Right lobe of liver (tissue), 6 donors: ENCODE results near the gene NEDD4L. TPM values are rescaled to one million over a fixed set of nuclear protein-coding genes. Genes with fewer than 3 reads are reported as not detected.

Experiments
- ATAC-seq, 4 donors: fragments of 200-7000 bp; cut with Tn5 transposase; one replicate each; pipeline ENCODE4 v1.9.1; 2020; ENCODE audit warnings: mild to moderate bottlenecking in 4 of 4, moderate library complexity in 4 of 4
- DNase-seq, 3 donors: peaks; one replicate each; pipeline ENCODE4 v3.0.0-alpha.2; 2020
- H3K27ac ChIP-seq, 3 donors: fragments of 200-600 bp; one replicate each; pipeline ENCODE4 v1.8.0; 2022
- H3K27me3 ChIP-seq, 2 donors: fragments of 200-600 bp; one replicate each; pipeline ENCODE4 v1.8.0; 2022
- H3K36me3 ChIP-seq, 4 donors: fragments of 200-600 bp; sonication (generic) in 1 of 4; one replicate each; pipeline versions ENCODE4 v1.5.1 to v1.8.0; 2017 to 2022; ENCODE audit warnings: control low read depth in 1 of 4
- H3K4me1 ChIP-seq, 4 donors: fragments of 200-600 bp; sonication (generic) in 1 of 4; one replicate each; pipeline versions ENCODE4 v1.5.1 to v1.8.0; 2017 to 2022; ENCODE audit warnings: control low read depth in 1 of 4
- H3K4me3 ChIP-seq, 3 donors: fragments of 200-600 bp; one replicate each; pipeline ENCODE4 v1.8.0; 2022
- H3K9me3 ChIP-seq, 4 donors: fragments of 200-600 bp; sonication (generic) in 1 of 4; one replicate each; pipeline versions ENCODE4 v1.5.1 to v1.8.0; 2017 to 2022; ENCODE audit warnings: control low read depth in 1 of 4
- POLR2A ChIP-seq: fragments of 450-650 bp; IDR thresholded peaks from one replicate; pipeline ENCODE4 v1.6.1; 2017; ENCODE audit warnings: antibody characterized with exemption, mild to moderate bottlenecking
- WGBS: methylation state at CpG from one replicate; pipeline ENCODE4 v1.1.6; 2018; ENCODE audit warnings: low coverage, low lambda C conversion rate; ENCODE audit not compliant: insufficient coverage; ENCODE audit errors: missing lambda C conversion rate; 5-methylcytosine and 5-hydroxymethylcytosine counted together
- intact Hi-C, 2 donors: fragments of 100-400 bp; cut with DNase I; formaldehyde crosslinking; loops; one replicate each; pipeline versions ENCODE4 v1.11.2 to v1.14.1; 2022
- total RNA-seq, 6 experiments: library from RNA; depleted of rRNA in 2 of 6; stranded (reverse); fragments of >200 nt in 2 of 6; fragmentation: NEBNext Ultra II Directional in 3 of 6; extraction: Animal tissue kit (Norgen Biotek cat#: 25700) in 3 of 6; gene quantifications; one replicate each; pipeline versions ENCODE4 v1.1.0 to v1.2.4, GENCODE V29; 2016 to 2023
- TF ChIP-seq, protein P1 (sequence below), 4 donors: fragments of 200-600 bp in 3 of 4; fragments of 450-650 bp in 1 of 4; IDR thresholded peaks; one replicate each; pipeline versions ENCODE4 v1.5.1 to v1.8.0; 2016 to 2022; ENCODE audit warnings: antibody characterized with exemption in 4 of 4, mild to moderate bottlenecking in 2 of 4
- donor health status: DM: no; HTN: yes; CAD: no.
- donor health status: DM: no; HTN: no; CAD: no.
- donor health status: DM: no; HTN: no; CAD: no.
- donor health status: DM: no; HTN: yes; CAD: no.
- donor health status: DM: no; HTN: yes; CAD: no.

Gene NEDD4L
- total RNA-seq, 6 experiments from 2014 or later = 21.5 to 41.0 (median 33.2) TPM

- H3K27ac ChIP-seq = no peak overlapping the region
- H3K9me3 ChIP-seq = no peaks in the 10 kb centered on the region
- H3K4me1 ChIP-seq = no peaks in the 10 kb centered on the region
- H3K4me3 ChIP-seq = no peak overlapping the region
- H3K27me3 ChIP-seq = no peaks in the 10 kb centered on the region
- ATAC-seq = no peak
- intact Hi-C loops = no loop called here
- no peak for DNase-seq
- TF ChIP-seq POLR2A = no peak
- TF ChIP-seq, protein P1, sequence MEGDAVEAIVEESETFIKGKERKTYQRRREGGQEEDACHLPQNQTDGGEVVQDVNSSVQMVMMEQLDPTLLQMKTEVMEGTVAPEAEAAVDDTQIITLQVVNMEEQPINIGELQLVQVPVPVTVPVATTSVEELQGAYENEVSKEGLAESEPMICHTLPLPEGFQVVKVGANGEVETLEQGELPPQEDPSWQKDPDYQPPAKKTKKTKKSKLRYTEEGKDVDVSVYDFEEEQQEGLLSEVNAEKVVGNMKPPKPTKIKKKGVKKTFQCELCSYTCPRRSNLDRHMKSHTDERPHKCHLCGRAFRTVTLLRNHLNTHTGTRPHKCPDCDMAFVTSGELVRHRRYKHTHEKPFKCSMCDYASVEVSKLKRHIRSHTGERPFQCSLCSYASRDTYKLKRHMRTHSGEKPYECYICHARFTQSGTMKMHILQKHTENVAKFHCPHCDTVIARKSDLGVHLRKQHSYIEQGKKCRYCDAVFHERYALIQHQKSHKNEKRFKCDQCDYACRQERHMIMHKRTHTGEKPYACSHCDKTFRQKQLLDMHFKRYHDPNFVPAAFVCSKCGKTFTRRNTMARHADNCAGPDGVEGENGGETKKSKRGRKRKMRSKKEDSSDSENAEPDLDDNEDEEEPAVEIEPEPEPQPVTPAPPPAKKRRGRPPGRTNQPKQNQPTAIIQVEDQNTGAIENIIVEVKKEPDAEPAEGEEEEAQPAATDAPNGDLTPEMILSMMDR (IDR thresholded peaks at IDR 0.05) = no peak
- H3K36me3 ChIP-seq = no peaks in the 10 kb centered on the region
- 77% methylated on average over 5 of the region's 7 CpGs for WGBS
Measured at GRCh38 chr18:58025205-58025604, 18.8 kb upstream of the NEDD4L start.

DNA sequence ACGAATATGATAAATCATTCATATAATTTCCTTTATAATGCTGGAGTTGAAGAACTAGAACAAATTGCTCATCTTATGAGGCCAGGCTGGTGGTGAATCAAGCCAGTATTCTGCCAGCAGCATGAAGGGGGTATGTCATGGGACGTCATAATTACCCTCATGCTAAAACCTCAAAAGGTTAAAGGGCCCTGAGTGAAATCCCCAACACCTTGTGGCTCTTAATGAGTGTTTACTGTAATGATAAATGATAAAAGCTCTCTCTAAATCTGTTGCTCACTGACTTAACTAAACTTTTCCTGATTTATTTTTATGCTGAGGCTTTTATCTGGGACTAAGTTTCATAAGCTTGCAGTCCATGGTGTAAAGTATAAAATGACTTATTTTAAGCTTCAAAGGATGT, 18.3 kb upstream of the NEDD4L start:
- intact Hi-C loops = no loop called here
- DNase-seq = no peak
- no peaks in the 10 kb centered on the region for H3K9me3 ChIP-seq
- no peak overlapping the region for H3K27ac ChIP-seq
- ATAC-seq = no peak
- no peak overlapping the region for H3K4me3 ChIP-seq
- TF ChIP-seq POLR2A = no peak
- TF ChIP-seq, protein P1 (IDR thresholded peaks at IDR 0.05) = no peak
- 68% methylated on average over 2 of the region's 2 CpGs for WGBS
- no peaks in the 10 kb centered on the region for H3K4me1 ChIP-seq
- no peaks in the 10 kb centered on the region for H3K36me3 ChIP-seq
- H3K27me3 ChIP-seq = no peaks in the 10 kb centered on the region

DNA sequence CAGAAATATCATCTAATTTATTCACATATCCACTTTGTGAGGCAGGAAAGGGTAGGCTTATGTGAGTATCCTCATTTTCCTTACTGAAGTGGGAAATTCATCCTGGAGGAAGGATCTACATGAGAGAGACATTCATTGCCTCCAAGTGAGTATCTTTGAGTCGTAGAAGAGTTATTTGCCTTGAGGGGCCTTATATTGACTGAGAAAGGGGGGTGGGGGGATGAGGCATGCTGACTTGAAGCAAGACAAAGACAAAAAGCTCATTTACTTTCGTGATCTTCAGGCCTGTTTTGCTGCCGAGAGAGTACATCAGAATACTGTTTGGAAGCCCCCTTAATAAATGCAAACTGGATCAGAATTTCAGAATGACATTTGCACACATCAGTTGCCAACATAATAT, 17.6 kb upstream of the NEDD4L start:
- DNase-seq = no peak
- Histone ChIP-seq H3K27ac (no peak overlapping the region), H3K36me3 (no peaks in the 10 kb centered on the region), H3K4me3 (no peak overlapping the region), H3K4me1 (no peaks in the 10 kb centered on the region), H3K27me3 (no peaks in the 10 kb centered on the region), H3K9me3 (no peaks in the 10 kb centered on the region)
- WGBS = 89% methylated on average over 3 of the region's 3 CpGs
- ATAC-seq = no peak
- intact Hi-C loops = no loop called here
- no peak for TF ChIP-seq POLR2A
- TF ChIP-seq, protein P1 (IDR thresholded peaks at IDR 0.05) = no peak

GRCh38 chr18:58026857-58027256, 17.2 kb upstream of the NEDD4L start:
- WGBS = 64% methylated on average over 2 of the region's 2 CpGs
- Histone ChIP-seq H3K27me3 (no peaks in the 10 kb centered on the region), H3K4me1 (no peaks in the 10 kb centered on the region), H3K4me3 (no peak overlapping the region), H3K9me3 (no peaks in the 10 kb centered on the region), H3K36me3 (no peaks in the 10 kb centered on the region), H3K27ac (no peak overlapping the region)
- no peak for ATAC-seq
- TF ChIP-seq, protein P1 (IDR thresholded peaks at IDR 0.05) = no peak
- no peak for TF ChIP-seq POLR2A
- no peak for DNase-seq
- intact Hi-C loops = no loop called here

GRCh38 chr18:58027341-58027740, 16.7 kb upstream of the NEDD4L start:
- Histone ChIP-seq H3K27me3 (no peaks in the 10 kb centered on the region), H3K4me1 (no peaks in the 10 kb centered on the region), H3K36me3 (no peaks in the 10 kb centered on the region), H3K27ac (no peak overlapping the region), H3K4me3 (no peak overlapping the region), H3K9me3 (no peaks in the 10 kb centered on the region)
- WGBS = 88% methylated on average over 3 of the region's 3 CpGs
- intact Hi-C loops = no loop called here
- DNase-seq (no peak), ATAC-seq (no peak)
- no peak for TF ChIP-seq POLR2A
- TF ChIP-seq, protein P1 (IDR thresholded peaks at IDR 0.05) = no peak
